T1000 (cell line): ENCODE data around the gene CMIP.

Source experiments
- DNase-seq: peaks from one replicate; lab custom pipeline; 2025; ENCODE audit warnings: mixed read lengths; lab: John Stamatoyannopoulos, UW

The CMIP gene

GRCh38 chr16:81703177-81704155 is 258.9 kb downstream of the CMIP start:
- DNase-seq: no peak

GRCh38 chr16:81705261-81705660 is 260.7 kb downstream of the CMIP start:
- no peak for DNase-seq

DNA sequence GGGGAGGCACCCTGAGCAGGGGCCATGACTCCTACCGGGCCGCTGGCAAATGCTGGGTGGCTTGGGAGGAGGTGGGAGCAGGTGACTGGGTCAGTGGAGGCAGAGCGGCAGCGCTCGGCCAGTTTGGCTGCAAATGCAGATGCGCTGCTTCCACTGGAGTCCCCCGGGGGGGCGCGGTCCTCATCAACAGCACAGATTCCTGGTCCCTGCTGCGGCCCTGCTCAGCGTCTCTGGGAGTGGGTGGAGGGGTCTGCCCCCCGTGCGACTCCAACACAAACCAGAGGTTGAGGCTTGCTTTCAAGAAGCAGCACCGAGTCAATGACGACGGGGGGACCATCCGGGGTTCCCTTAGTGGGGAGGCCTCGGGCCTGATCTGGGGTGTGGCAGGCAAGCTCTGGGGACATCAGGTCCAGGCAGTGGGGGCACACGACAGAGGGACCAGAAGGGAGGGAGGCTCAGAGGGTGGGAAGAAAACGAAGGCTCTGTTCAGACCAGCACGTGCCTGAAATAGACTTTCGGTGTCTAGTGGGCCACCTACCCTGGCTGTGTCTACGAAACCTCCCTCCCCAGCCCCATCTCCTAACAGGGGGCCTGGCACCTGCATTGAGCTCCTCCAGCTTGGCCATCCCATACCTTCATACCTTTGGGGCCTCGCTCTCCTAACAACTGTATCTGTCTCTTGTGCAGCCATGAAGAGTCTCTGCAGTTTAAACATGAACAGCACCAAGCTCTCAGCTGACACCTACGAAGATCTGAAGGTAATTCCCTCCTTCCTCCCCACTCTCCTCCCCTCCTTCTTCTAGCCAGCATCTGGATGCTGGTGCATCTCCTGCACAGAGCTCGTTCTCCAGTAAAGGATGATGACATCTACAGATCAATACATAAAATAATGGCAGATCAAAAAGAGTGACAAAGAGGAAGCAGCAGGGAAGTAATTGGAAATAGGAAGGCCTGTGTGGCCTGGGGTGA is 262.0 kb downstream of the CMIP start:
- DNase-seq: no peak

DNA sequence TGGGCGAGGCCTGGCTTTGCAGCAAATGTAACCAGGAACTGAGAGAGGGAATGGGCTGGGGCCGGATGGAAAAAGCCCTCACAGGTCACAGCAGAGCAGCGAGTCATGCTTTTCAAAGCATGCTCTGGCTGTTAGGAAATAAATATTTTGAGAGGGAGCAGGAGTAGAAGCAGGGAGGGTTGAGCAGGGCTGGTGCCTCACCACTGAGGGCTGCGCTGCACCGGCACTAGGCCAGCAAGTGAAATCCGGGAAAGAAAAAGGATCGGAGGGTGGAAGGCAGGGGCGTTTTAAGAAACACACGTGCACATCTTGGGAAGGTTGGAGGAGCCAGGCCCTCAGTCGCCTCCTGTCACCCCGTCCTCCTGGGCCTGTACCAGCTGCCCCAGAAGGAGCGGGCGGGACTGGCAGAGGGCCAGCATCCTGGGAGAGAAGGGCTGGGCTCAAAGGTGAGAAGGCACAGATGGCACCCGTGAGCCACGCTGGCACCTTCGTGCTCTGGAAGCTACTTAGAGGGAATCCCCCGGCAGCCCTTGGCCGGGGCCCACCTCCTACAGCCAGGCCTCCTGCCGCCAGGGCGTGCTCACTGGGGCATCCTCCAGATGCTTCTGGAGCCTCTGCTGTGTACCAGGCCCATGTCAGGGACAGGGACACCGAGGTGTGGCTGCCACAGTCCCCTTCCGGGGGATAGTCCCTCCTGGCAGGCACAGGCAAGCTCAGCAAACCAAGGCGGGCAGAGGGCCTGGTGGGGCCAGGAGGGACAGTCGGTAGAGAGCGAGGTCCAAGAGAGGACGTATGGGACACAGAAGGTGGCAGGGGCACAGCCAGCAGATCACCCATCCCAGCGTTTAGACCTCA is 263.0 kb downstream of the CMIP start:
- DNase-seq: no peak

DNA sequence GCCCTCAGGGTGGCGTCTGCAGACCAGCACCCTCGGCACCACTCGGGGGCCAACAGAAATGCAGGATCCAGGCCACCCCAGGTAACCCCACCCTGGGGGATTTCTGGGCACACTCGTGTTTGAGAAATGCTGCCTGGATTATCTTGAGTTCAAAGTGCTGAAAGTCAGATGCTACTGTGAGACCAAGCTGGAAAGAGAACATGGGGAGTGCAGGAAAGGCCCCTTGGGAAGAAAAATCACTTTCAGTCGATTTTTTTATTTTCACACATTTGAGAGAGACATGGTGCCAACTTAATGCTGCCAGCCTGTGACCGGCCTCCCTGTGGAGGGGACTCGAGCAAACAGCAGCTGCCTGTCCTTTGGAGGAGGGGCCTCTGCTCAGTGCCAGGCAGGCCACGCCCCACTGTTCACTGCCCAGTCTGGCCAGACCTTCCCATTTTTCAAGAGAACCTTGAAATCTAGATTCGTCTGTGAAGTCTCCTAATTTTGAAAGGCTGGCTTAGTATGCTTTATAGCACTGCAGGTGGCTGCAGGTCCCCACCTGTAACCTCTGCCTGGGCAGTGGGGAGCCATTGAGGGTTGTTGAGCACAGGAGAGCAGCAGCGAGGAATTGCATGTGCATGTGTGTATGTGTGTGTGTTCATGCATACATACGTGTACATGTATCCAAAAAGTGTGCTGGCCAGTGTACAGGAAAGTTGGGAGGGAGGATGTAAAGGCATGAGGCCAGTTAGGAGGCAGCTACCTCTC is 263.8 kb downstream of the CMIP start:
- DNase-seq: no peak

DNA sequence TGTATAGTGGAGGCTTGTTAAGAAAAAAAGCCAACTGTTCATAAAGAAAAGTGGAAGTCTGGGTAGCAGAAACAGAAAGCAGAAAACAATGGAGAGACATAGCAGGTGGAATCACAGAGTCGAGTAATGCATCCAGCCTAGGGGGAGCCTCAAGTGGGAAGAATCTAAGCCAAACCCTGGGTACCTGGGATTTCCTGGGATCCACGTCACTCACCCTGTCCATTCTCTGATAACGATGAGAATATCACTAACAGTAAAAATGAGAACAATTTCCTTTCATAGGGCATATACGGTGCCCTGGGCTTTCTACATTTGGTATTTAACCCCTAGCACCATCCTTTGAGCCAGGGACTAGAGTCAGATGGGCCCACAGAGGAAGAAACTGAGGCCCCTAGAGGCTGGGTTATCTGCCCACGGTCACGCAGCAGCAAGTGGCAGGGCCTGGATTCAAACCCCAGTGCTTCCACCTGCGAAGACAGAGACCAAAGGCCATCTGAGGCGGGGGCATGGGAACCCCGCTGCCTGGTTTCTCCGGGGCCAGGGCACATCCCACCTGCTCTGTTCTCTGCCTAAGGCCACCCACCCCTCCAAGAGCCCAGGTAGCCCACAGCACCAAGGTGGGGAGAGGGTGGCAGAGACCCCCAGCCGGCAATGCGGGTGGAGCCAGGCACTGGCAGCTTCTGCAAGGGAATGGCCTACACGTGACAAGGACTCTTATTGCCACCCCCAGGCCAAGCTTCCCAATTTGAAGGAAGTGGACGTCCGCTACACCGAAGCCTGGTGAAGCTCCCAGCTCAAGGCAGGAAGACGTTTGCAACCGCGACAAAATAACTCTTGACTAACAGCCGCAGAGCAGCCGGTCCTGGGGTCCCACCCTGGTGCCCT is 264.6 kb downstream of the CMIP start:
- DNase-seq: no peak

- no peak for DNase-seq
Observed at GRCh38 chr16:81710044-81710443, 265.4 kb downstream of the CMIP start.

GRCh38 chr16:81710596-81710995 is 266.0 kb downstream of the CMIP start:
- no peak for DNase-seq

DNA sequence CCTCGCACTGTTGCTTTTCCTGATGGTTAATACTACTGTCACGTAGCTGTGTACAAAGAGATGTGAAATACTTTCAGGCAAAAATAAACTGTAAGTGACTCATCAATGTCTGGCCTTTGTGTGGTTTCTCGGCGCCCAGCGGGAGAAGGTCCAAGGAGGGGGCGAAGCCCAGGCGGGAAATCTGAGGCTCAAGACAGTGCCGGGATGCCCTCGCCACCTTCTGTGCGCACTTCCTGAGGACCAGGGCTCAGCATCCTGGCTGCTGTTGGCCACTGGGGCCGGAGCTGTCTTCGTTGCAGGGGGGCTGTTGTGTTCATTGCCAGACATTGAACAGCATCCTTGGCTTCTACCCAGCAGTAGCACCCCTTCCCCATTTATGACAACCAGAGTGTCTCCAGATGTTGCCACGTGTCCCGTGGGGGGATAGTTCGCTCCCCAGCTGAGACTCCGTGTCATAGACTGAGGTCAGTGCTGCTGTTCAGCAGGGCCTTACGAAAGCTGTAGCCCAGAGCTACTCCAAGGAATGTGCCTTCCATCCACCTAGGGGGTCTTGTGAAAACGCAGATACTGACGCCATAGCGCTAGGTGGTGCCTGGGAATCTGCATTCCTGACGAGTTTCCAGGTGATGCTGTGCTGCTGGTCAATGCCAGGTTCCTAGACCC is 267.2 kb downstream of the CMIP start:
- peak; percentile 69 for DNase-seq

DNA sequence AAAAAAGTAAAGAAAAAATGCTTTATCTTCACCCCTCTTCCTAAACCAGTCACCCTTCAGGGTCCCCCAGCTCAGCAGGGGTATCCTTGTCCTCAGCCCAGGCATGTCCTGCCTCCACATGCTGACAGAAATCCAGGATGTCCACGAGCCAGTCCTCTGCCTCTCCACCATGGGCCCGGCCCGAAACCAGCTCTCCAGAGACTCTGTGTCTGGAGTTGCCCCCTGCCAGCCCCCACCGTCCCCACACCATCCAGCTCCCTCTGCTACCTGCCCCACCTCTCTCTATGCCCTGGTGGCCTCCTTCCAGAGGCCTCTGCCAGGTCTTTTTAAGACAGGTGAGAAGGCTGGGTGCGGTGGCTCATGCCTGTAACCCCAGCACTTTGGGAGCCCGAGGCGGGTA is 268.1 kb downstream of the CMIP start:
- DNase-seq: no peak

DNA sequence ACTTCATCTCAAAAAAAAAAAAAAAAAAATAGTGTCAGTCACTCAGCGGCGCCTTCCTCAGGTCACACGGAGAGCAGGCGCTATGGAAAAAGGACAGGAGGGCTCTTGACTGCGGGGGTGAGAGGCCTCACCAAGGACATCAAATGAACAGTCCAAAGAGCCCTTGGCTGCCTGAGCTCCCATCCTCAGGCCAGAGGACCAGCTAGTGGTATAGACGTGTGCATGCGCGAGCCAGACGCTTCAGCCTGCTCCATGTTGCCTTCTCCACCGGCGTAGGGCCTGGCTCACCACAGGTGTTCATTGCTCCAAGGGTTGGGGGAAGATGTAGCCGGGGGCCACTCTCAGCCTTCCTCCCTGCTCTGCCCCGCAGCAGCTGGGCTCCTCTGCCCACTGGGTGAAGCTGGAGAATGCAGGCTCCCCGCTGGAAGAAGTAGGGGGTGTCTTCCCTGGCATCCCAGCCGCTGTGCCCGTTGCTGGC is 268.7 kb downstream of the CMIP start:
- no peak for DNase-seq

- DNase-seq: no peak
Observed at GRCh38 chr16:81713796-81714195, 269.2 kb downstream of the CMIP start.

DNA sequence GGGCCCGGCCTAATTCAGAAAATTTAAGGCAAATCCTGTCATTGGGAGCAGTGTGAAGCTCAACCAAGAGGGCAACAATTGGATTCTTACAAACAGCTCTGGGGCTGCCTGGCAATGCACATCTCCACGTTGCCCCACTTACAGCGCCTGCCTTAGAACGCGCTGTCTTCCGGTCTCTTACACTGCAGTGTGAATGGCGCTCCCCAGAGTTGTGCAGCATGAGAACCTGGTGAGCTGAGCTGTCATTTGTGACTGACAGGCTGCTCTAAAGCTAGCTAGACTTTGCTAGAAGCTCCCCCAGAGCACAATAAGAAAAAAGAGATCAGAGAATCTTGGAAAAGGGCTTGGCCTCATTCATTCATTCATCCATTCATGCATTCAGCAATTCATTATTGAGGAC is 270.0 kb downstream of the CMIP start:
- DNase-seq: no peak

DNA sequence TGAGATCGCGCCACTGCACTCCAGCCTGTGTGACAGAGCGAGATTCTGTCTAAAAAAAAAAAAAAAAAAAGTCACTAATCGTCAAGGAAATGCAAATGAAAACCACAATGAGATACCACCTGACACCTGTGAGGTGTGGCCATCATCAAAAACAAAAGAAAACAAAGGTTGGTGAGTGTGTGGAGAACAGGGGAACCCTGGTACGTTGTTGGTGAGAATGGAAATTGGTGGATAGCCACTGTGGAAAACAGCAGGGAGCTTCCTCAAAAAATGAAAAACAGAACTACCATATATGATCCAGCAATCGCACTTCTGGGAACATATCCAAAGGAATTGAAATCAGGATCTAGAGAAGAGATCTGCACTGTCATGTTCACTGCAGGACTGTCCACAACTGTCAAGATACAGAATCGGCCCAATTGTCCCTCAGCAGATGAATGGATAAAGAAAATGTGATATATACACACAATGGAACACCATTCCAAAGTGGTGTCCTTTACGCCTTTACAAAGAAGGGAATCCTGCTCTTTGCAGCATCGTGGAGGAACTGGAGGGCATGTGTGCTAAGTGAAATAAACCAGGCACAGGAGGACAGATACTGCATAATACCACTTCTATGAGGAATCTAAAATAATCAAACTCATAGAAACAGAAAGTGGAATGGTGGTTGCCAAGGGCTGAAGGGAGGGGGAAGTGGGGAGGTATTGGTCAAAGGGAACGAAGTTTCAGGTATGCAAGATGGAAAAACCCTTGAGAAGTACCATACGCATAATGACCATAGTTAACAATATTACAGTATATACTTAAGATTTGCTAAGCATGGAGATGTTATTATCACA is 271.0 kb downstream of the CMIP start:
- no peak for DNase-seq

DNA sequence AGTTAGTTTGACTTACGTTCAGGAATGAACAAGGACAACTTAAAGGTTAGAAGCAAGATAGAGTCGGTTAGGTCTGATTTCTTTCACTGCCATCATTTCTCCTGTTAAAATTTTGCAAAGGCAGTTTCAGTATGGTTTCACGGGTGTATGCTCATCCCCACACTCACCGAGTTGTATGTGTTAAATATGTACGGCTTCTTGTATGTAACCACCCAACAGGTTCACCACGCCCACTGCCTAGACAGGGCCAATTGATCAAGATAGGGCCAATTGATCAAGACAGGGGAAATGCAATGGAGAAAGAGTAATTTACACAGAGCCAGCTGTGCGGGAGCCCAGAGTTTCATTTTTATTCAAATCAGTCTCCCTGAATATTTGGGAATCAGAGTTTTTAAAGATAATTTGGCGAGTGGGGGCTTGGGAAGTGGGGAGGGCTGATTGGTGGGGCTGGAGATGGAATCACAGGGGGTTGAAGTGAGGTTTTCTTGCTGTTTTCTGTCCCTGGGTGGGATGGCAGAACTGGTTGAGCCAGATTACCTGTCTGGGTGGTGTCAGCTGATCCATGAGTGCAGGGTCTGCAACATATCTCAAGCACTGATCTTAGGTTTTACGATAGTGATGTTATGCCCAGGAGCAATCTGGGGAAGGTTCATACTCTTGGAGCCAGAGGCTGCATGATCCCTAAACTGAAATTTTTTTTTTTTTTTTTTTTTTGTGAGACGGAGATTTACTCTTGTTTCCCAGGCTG is 272.0 kb downstream of the CMIP start:
- no peak for DNase-seq

GRCh38 chr16:81717662-81718189 is 273.1 kb downstream of the CMIP start:
- no peak for DNase-seq

DNA sequence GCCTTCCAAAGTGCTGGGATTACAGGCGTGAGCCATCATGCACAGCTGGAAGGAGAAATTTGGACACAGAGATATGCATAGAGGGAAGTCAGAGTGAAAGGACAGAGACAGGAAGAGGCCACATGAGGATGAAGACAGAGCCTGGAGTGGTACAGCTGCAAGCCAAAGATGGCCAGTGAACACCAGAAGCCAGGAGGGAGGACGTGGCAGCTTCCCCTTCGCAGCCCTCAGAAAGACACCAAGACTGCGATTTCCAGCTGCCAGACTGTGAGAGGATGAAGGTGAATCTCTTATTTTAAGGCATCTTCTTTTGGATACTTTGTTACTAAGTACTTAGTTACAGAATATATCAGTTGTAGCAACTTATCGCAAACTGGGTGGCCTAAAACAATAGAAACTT is 274.0 kb downstream of the CMIP start:
- DNase-seq: no peak
